Astrocyte of the hippocampus (primary cell): ENCODE measurements around the gene RAD9A.

Experiments
- DNase-seq: peaks from one replicate; pipeline ENCODE4 v3.0.0; 2011; ENCODE audit warnings: low read depth, low spot score

RAD9A gene

DNA sequence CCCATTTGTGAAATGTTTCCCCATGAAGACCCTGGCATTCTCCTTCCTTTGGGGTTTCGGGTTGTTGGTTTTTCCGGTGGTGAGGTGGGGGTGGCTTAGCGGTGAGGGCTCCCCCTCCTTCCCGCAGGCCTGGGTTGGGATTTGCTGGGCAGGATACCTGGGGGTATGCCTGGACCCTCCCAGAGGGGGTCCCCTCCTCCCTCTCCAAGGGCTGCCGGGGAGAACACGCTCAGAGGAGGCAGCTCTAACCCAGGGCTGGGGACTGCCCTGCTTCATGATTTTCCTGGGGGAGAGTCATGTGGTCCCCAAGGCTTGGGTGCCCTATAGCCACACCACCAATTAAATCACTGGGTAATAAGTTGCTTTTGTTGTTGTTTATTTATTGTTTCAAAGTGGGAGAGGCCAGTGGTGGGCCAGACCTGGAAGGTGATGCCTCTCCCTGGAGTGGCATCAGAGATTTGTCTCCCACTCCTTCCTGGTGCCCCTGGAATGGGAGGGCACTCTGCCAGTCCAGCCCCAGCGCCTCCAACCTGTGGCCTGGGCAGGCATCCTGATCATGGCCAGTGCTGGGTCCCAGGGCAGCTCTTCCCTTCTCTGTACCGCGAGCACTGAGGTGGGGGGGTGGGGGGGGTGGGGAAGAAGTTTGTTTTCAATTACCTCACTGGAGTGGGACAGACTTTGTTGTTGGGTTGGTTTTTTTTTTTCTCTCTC lies 17.1 kb upstream of the RAD9A start:
- DNase-seq = peak; percentile 80

- peak; percentile 66 for DNase-seq
These were observed 16.3 kb upstream of the RAD9A start for GRCh38 chr11:67375320-67376055.

DNA sequence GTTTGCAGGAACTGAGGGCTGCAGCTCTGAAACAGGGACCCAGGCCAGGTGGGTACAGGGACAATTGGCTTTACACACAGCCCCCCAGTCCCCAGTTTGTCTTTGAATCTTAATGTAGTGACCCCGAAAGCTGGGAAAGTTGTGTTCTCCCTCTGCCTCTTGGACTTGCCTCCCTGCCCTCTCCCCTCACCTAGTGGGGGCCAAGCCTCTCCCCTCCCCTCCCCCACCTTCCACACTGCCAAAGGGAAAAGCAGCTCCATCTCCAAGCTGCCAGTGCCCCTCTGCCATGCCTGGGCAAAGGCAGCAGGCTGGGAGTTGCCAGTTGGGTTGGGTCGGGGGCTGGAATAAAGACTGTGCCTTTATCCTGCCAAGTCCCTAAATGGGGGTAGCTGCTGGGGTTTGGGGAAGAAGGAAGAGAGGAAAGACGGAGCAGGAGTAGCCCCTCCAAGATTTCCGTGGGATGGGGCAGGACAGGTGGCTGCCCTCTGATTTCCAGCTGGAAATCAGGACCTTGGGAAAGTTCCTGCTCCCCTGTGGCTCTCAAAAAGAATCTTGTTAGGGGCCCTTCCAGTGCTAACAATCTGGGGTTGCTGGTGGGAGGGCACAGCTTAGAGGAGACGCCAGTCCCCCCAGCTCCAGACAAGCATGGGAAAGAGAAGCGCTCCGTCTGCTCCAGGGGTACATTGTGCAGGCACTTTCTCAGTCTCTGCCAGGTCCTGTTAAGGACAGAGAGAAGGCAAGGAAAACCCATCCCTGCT lies 15.5 kb upstream of the RAD9A start:
- DNase-seq = no peak

DNA sequence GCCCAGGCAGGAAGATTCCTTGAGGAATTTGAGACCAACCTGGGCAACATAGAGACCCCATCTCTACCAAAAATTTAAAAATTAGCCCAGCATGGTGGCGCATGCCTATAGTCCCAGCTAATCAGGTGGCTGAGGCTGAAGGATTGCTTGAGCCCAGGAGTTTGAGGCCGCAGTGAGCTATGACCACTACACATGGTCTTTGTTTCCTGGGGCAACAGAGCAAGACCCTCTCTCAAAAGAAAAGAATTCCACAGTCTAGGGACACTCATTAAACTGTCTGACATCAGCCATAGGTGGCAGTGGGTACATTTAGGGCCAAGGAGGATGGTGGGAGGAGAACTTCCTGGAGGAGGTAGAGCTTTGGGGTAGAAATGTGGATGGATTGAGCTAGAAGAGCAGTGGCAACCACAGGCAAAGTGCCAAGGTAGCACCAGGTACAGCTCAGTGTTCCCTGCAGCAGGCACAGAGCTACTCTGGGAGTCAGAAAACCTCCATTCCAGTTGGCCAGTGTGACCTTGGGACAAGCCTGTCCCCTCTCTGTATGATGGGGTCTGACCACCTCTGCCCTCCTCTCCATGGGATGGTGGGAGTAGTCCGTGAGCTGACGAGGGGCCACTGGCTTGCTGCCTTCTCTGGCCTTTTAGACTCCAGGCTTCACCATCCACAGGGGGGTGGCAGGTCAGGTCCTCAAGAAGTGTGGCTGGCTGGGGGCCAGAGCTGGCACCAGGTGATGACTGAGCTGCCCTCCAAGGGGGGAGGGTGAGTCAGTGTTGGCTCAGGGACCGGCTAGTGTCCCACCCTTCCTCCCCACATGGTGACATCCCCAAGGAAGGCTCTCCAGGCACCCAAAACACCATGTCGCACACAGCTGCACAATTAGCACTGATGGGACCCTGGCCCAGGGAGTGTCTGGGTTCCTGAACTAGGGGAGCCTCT lies 14.6 kb upstream of the RAD9A start:
- no peak for DNase-seq

DNA sequence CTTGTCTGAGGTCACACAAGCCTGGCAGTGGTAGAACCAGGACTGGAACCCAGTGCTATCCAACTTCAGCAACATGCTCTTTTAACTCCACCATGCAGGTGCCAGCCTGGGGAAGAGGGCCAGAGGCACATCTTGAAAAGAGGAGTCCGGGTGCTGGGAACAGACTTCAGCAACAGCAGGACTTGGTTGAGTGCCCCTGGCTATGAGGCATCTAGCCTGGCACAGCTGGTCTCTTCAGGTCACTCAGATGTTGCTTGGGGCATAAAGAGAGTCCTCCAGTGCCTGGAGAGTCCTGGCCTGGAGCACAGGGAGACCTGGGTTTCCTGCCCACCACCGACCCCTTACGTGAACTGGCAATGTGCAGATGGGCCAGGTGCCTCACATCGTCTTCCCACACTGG lies 13.2 kb upstream of the RAD9A start:
- DNase-seq = no peak

DNA sequence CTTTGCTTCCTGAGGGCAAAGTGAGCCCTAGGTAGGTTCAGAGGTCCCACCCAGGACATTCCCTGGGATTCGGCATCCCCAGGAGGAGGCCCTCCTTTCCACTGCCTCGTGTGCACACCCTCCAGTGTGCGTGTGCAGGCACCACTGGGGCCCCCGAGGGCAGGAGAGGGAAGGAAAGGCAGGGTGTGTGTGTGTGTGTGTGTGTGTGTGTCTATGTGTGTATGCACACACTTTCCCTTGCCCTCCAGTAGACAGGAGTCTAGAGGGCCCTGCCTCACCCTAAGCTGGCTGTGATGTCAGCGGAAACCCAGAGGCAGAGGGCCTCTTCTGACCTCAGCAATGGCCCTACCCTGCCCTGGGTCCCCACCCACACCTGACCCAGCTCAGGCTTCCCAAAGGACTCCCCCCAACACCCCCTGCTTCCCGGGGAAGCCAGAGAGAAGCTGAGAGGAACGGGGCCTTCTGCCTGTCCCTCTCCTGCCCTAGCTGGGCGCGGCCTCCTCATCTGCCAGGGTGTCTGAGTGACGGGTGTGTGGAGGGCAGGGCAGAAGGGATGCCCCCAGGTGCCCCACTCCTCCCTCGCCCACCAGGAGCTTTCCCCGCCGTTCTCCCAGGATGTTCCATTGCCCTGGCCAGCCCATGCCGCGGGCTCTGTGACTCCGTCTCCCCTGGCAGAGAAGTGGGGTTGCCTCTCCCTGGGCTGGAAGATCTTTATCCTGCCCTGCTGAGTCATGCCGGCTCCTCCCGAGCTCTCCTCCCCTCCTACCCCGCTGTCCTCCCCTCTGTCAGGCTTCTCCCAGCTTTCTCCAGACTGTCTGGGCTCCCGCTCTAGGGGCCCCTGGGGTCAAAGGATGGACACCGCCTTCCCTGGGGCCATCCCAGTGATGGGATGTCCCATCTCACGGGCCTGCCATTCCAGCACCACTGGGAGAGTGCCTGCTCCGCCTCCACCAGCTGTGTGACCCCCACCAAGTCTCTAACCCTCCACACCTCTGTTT lies 12.4 kb upstream of the RAD9A start:
- peak; percentile 52 for DNase-seq

DNA sequence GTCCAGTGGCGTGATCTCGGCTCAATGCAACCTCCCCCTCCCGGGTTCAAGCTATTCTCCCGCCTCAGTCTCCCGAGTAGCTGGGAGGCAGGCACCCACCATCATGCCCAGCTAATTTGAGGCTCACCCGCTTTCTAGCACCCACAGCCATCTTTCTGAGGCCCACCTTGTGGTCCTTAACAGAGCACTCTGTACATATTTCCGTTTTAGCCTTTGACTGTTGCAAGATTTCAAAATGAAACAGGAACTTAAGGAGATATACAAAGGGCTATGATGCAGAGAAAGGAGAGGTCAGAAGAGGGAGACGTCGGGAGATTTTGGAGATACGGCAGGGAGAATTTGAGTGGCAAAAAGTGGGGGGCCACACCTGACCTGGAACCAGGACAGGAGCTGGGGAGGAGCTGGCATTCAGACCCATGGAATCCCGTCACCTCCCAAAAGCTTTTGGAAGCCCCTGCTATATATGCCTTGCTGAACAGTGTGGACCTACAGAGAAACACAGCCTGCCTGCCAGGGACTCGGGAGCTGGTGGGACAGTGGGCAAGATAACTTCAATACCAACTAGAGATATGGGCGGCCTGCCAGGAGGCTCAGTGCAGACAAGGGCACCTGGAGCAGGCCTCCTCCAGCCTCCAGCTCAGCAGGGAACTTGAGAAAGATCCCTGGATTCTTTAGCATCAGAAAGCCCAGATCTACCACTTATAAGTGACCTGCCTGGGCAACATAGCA lies 10.4 kb upstream of the RAD9A start:
- no peak for DNase-seq

DNA sequence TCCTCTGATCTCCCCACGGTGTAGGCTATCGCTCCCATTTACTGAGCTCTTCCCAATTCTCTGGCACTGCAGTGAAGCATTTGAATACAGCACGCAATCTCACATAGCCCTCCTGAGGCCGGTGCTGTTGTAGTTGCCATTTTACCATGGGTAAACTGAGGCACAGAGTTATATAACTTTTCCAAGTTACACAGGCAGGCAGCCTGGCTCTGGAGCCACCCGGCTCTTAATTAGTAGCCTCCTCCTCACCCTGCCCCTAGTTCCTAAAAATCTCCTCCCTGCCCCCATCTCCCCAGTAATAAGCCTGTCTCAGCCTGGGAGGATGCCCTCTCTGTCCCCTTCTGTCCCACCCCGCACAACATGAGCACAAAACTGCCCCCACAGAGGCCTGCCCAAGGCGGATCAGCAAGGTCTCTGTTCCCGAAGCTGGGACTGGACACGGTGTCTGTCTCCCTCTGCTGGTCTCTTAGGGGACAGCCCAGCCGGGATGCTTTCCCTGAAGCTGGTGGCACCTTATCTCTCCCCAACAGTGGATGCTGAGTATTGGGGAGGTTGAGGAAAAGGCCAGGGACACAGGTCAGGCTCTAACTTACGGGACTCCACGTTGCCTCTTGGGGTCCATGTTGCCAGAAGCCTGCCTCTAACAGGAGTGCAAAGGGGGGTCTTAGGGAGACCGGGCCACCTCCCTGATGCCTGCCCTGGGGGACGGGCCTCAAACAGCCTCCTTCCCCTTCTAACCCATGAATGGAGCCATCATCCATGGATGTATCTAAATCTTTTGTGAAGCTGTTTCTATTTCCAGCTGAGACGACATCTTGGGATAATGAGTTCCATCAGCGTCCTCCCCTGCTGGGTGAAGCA lies 9.3 kb upstream of the RAD9A start:
- DNase-seq = peak; percentile 89

- DNase-seq = peak; percentile 94
These were observed 6.9 kb upstream of the RAD9A start for GRCh38 chr11:67384851-67385366.

DNA sequence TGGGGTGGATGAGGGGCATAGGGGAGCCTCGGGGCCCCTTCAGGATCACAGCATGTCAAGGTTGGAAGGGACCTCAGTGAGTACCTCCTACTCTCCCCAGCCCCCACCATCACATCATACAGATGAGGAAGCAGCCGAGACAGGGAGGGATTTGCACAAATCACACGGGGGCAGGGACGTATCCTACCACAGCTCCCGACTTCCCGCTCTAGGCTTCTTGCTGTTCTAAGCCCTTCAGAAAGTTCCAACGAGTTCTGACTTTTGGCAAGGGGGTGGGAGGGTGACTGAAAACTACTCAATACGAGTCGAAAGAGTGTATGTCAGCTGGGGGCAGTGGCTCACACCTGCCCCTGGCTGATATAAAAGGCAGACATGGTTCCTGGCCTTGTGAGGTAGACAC lies 4.7 kb upstream of the RAD9A start:
- DNase-seq = no peak

- DNase-seq = no peak
These were observed 4.3 kb upstream of the RAD9A start for GRCh38 chr11:67387518-67387917.

GRCh38 chr11:67389477-67389876 lies 2.3 kb upstream of the RAD9A start:
- peak; percentile 50 for DNase-seq

DNA sequence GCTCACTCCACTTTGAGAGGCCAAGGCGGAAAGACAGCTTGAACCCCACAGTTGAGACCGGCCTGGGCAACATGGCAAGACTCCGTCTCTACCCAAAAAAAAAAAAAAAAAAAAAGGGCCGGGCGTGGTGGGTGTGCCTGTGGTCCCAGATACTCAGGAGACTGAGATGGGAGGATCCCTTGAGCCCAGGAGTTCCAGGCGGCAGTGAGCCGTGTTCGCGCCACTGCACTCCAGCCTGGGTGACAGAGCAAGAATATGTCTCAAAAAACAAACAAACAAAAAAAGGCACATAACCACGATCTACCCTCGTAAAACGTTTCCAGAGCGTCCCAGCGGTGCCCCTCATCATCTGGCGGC lies 861 bp upstream of the RAD9A start:
- DNase-seq = no peak

GRCh38 chr11:67392183-67392715 lies 463 bp downstream of the RAD9A start:
- DNase-seq = no peak

DNA sequence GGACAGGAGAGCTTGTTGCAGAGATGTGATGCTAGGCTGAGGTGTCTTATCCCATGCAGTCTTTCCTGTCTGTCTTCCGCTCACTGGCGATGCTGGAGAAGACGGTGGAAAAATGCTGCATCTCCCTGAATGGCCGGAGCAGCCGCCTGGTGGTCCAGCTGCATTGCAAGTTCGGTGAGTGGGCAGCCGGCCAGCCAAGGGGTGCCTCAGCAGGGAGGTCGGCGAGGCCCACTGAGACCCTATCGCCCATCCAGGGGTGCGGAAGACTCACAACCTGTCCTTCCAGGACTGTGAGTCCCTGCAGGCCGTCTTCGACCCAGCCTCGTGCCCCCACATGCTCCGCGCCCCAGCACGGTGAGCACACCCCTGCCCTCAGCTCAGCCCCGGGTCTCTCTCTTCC lies 1.7 kb downstream of the RAD9A start:
- DNase-seq = no peak

- DNase-seq = no peak
These were observed 2.2 kb downstream of the RAD9A start for GRCh38 chr11:67393990-67394389.

- DNase-seq = no peak
These were observed 3.9 kb downstream of the RAD9A start for GRCh38 chr11:67395555-67396258.

DNA sequence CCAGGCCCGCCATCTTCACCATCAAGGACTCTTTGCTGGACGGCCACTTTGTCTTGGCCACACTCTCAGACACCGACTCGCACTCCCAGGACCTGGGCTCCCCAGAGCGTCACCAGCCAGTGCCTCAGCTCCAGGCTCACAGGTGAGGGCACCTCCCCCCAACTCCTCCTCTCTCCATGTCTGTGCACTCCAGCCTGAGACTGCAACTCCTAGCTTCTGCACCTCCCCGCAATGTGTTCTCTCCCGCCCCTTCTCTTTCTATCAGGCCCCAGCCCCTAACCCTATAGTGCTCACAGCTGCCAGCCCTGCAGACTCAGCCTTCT lies 4.4 kb downstream of the RAD9A start:
- DNase-seq = no peak
